ENCODE results near the gene ATF4. TPM values are rescaled to one million over a fixed set of nuclear protein-coding genes. Genes with fewer than 3 reads are reported as not detected.

ATF4 gene
- total and polyA plus RNA-seq, 2 of the 13 experiments (the other 11 are each of a cell fraction or from before 2014, with no cell fraction given), result 486 to 1,297 TPM

- no peak for TF ChIP-seq CAMTA2 (CRISPR knock-in tag; IDR thresholded peaks at IDR 0.05; ENCODE audit: borderline replicate concordance)
- peak; percentile 90 for TF ChIP-seq GABPB1 (CRISPR knock-in tag; IDR thresholded peaks at IDR 0.05)
- TF ChIP-seq ZNF382 (CRISPR knock-in tag; IDR thresholded peaks at IDR 0.05; ENCODE audit: borderline replicate concordance), result no peak
- TF ChIP-seq HOXA7 (CRISPR knock-in tag; IDR thresholded peaks at IDR 0.05), result no peak
- no peak for TF ChIP-seq TBX3 (IDR thresholded peaks at IDR 0.05; ENCODE audit: borderline replicate concordance)
- peak; percentile 83 for TF ChIP-seq ZFP91 (CRISPR knock-in tag; IDR thresholded peaks at IDR 0.05; ENCODE audit: borderline replicate concordance)
- TF ChIP-seq ATF2 (CRISPR knock-in tag; IDR thresholded peaks at IDR 0.05), result peak; percentile 81
- TF ChIP-seq, protein P1, sequence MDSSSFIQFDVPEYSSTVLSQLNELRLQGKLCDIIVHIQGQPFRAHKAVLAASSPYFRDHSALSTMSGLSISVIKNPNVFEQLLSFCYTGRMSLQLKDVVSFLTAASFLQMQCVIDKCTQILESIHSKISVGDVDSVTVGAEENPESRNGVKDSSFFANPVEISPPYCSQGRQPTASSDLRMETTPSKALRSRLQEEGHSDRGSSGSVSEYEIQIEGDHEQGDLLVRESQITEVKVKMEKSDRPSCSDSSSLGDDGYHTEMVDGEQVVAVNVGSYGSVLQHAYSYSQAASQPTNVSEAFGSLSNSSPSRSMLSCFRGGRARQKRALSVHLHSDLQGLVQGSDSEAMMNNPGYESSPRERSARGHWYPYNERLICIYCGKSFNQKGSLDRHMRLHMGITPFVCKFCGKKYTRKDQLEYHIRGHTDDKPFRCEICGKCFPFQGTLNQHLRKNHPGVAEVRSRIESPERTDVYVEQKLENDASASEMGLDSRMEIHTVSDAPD (CRISPR knock-in tag; IDR thresholded peaks at IDR 0.05), result peak; percentile 55; the same call in 1 of the 2 replicates
- TF ChIP-seq PHF5A (CRISPR knock-in tag; IDR thresholded peaks at IDR 0.05; ENCODE audit: low read depth, unreplicated experiment), result peak; percentile 89
- no peak for TF ChIP-seq CSRNP1 (CRISPR knock-in tag; IDR thresholded peaks at IDR 0.05)
- TF ChIP-seq SKI (IDR thresholded peaks at IDR 0.05; ENCODE audit: partially characterized antibody), result no peak
- peak; percentile 74; the same call in 1 of the 2 replicates for TF ChIP-seq IRF9 (CRISPR knock-in tag; IDR thresholded peaks at IDR 0.05; ENCODE audit: borderline replicate concordance)
- no peak for TF ChIP-seq IKZF1 (IDR thresholded peaks at IDR 0.05)
- TF ChIP-seq FOSL2 (CRISPR knock-in tag; IDR thresholded peaks at IDR 0.05), result peak; percentile 75
- peak; percentile 65; the same call in 1 of the 2 replicates for TF ChIP-seq FOXA3 (CRISPR knock-in tag; IDR thresholded peaks at IDR 0.05)
- peak; percentile 93 for TF ChIP-seq HNF1B (CRISPR knock-in tag; IDR thresholded peaks at IDR 0.05)
- TF ChIP-seq E2F2 (CRISPR knock-in tag; IDR thresholded peaks at IDR 0.05; ENCODE audit: borderline replicate concordance), result no peak
Observed at GRCh38 chr22:39528681-39529486, 8.5 kb downstream of the ATF4 start (continued).

All from HepG2 (cell line).